Measurements from ENCODE around the gene RASGRF1. TPM values are rescaled to one million over a fixed set of nuclear protein-coding genes. Genes with fewer than 3 reads are reported as not detected.

Gene RASGRF1
- polyA plus RNA-seq, 1 donor from 2014 or later = 11.0 TPM

- no peaks in the 10 kb centered on the region for H3K27me3 ChIP-seq (ENCODE audit: insufficient read depth, low read depth, low read length)
- H3K9me3 ChIP-seq (ENCODE audit: low read length) = no peaks in the 10 kb centered on the region
- no peaks in the 10 kb centered on the region for H4K20me1 ChIP-seq (ENCODE audit: insufficient read depth)
- H3K9ac ChIP-seq (ENCODE audit: low read length) = no peak overlapping the region
- H3K27ac ChIP-seq (ENCODE audit: low read length) = no peak overlapping the region
- TF ChIP-seq TAF1 (IDR thresholded peaks at IDR 0.05; ENCODE audit: low read depth) (no peak), POLR2AphosphoS5 (IDR thresholded peaks at IDR 0.05) (no peak), REST (IDR thresholded peaks at IDR 0.05; ENCODE audit: borderline replicate concordance) (no peak), EZH2 (IDR thresholded peaks at IDR 0.05; ENCODE audit: borderline replicate concordance, insufficient read depth, low read length, poor library complexity, severe bottlenecking) (no peak), RAD21 (conservative IDR thresholded peaks at IDR 0.05) (no peak), MXI1 (conservative IDR thresholded peaks at IDR 0.05; ENCODE audit: poor library complexity, severe bottlenecking) (no peak), SMC3 (conservative IDR thresholded peaks at IDR 0.05; ENCODE audit: poor library complexity) (no peak), EP300 (conservative IDR thresholded peaks at IDR 0.05; ENCODE audit: poor library complexity, severe bottlenecking) (no peak)
- no peak overlapping the region for H3K4me3 ChIP-seq (ENCODE audit: low read length)
- peaks cover 8% of the 10 kb centered on the region for H3K36me3 ChIP-seq (ENCODE audit: insufficient read depth, low read length)
- no peaks in the 10 kb centered on the region for H3K9me2 ChIP-seq (ENCODE audit: insufficient read depth, low read length)
- no peaks in the 10 kb centered on the region for H3K79me2 ChIP-seq (replicated peaks; ENCODE audit: insufficient read depth, low read length)
- H2AFZ ChIP-seq (ENCODE audit: low read depth, low read length) = no peak overlapping the region
- H3K4me2 ChIP-seq (ENCODE audit: low read length) = no peak overlapping the region
- no peaks in the 10 kb centered on the region for H3F3A ChIP-seq (ENCODE audit: insufficient read depth, low read length, poor library complexity, severe bottlenecking)
Measured at GRCh38 chr15:78983146-78983918, 107.2 kb downstream of the RASGRF1 start.

- no peaks in the 10 kb centered on the region for H3K9me3 ChIP-seq (ENCODE audit: low read length)
- no peaks in the 10 kb centered on the region for H3F3A ChIP-seq (ENCODE audit: insufficient read depth, low read length, poor library complexity, severe bottlenecking)
- H3K36me3 ChIP-seq (ENCODE audit: insufficient read depth, low read length) = peaks cover 8% of the 10 kb centered on the region
- no peaks in the 10 kb centered on the region for H3K9me2 ChIP-seq (ENCODE audit: insufficient read depth, low read length)
- H4K20me1 ChIP-seq (ENCODE audit: insufficient read depth) = no peaks in the 10 kb centered on the region
- no peaks in the 10 kb centered on the region for H3K27me3 ChIP-seq (ENCODE audit: insufficient read depth, low read depth, low read length)
- no peak overlapping the region for H3K4me2 ChIP-seq (ENCODE audit: low read length)
- no peak overlapping the region for H3K4me3 ChIP-seq (ENCODE audit: low read length)
- no peak overlapping the region for H2AFZ ChIP-seq (ENCODE audit: low read depth, low read length)
- TF ChIP-seq POLR2AphosphoS5 (IDR thresholded peaks at IDR 0.05) = no peak
- no peak for TF ChIP-seq RAD21 (conservative IDR thresholded peaks at IDR 0.05)
- no peak for TF ChIP-seq EZH2 (IDR thresholded peaks at IDR 0.05; ENCODE audit: borderline replicate concordance, insufficient read depth, low read length, poor library complexity, severe bottlenecking)
- TF ChIP-seq TAF1 (IDR thresholded peaks at IDR 0.05; ENCODE audit: low read depth) = no peak
- TF ChIP-seq SMC3 (conservative IDR thresholded peaks at IDR 0.05; ENCODE audit: poor library complexity) = no peak
- no peak for TF ChIP-seq CTCF (IDR thresholded peaks at IDR 0.05; ENCODE audit: poor library complexity, severe bottlenecking)
- TF ChIP-seq MXI1 (conservative IDR thresholded peaks at IDR 0.05; ENCODE audit: poor library complexity, severe bottlenecking) = no peak
- TF ChIP-seq EP300 (conservative IDR thresholded peaks at IDR 0.05; ENCODE audit: poor library complexity, severe bottlenecking) = no peak
- no peak for TF ChIP-seq REST (IDR thresholded peaks at IDR 0.05; ENCODE audit: borderline replicate concordance)
- H3K79me2 ChIP-seq (replicated peaks; ENCODE audit: insufficient read depth, low read length) = no peaks in the 10 kb centered on the region
- no peak overlapping the region for H3K9ac ChIP-seq (ENCODE audit: low read length)
- H3K27ac ChIP-seq (ENCODE audit: low read length) = no peak overlapping the region
Measured at GRCh38 chr15:78982736-78983135, 107.8 kb downstream of the RASGRF1 start.

All from neural cell (in vitro differentiated cells).